Measurements from ENCODE around the gene HIPK4.
"Not testable (repeated sequence)": the region's sequence is repeated elsewhere in the genome, so short reads cannot be mapped to it uniquely, and the experiment has no call there.

Gene HIPK4

DNA sequence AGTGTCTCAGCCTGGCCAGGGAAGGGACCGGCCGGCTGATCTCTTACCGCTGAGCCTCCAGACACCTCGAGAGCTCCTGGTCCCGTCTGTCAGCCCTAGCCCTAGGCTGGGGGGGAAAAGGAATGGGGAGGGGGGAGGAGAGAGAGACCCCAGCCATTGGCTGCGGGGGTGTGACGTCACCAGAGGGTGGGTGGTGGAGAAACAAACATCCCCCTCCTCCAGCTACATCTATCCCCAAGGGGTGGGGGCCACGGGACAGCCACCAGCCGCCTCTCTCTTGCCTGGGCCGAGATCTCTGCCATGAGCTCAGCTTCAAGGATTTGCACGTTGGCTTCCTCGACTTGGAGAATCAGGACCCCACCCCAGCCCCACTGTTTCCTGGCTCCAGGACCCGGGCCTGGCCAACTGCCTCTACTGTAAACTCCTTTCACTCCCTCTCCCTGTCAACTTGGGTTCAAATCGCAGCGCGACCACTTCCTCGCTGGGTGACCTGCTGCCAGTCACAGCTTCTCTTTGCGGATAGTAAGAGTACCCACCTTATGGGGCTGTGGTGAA lies 23.4 kb upstream of the HIPK4 start, which contains the start of gene PRX:
Gene PRX (minus strand): TSS at position 88 of the 555 bp plus-strand sequence. CDS start 5,446 bp downstream, outside the sequence.
- TF ChIP-seq, protein P1, sequence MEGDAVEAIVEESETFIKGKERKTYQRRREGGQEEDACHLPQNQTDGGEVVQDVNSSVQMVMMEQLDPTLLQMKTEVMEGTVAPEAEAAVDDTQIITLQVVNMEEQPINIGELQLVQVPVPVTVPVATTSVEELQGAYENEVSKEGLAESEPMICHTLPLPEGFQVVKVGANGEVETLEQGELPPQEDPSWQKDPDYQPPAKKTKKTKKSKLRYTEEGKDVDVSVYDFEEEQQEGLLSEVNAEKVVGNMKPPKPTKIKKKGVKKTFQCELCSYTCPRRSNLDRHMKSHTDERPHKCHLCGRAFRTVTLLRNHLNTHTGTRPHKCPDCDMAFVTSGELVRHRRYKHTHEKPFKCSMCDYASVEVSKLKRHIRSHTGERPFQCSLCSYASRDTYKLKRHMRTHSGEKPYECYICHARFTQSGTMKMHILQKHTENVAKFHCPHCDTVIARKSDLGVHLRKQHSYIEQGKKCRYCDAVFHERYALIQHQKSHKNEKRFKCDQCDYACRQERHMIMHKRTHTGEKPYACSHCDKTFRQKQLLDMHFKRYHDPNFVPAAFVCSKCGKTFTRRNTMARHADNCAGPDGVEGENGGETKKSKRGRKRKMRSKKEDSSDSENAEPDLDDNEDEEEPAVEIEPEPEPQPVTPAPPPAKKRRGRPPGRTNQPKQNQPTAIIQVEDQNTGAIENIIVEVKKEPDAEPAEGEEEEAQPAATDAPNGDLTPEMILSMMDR (conservative IDR thresholded peaks at IDR 0.05) = no peak
- H3K27ac ChIP-seq = no peak within 1 kb of the TSS

DNA sequence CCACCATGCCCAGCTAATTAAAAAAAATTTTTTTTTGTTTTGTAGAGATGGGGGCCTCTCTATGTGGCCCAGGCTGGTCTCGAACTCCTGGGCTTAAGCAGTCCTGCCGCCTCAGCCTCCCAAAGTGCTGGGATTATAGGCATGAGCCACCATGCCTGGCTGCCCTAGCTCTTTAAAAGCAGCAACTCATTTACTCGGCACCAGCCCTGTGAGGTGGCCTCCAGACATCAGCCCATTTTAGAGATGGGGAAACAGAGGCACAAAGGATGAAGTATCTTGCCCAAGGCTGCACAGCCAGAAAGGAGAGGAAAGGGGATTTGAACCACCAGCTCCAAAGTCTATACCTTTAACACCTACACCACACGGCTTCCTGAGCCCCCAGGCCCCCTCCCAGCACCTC lies 22.9 kb upstream of the HIPK4 start:
- H3K27ac ChIP-seq = no peak overlapping the region
- TF ChIP-seq, protein P1 (conservative IDR thresholded peaks at IDR 0.05) = no peak

DNA sequence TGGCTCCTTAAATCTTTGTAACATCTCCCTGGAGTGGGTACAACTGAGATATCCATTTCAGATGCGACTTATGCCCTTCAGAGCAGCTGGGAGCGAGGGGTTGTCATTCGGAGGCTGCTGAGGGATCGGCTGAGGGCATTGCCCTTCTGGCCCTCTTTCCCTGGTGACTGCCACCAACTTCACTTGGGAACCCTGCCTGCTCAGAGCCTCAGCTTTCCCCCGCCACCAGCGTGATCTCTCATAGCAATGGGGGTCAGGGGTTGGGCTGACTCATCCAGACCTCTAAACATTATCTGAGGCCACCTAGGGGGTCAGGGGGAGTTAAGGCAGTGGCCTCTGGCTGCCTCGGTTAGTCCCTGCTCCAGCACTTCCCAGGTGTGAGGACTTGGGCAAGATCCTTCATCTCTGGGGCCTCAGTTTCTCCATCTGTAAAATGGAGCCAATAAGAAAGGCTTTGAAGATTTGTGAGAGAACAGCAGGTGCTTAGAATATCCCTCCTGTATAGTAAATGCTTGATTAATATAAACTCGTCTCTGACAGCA lies 22.0 kb upstream of the HIPK4 start:
- TF ChIP-seq, protein P1 (conservative IDR thresholded peaks at IDR 0.05) = no peak
- no peak overlapping the region for H3K27ac ChIP-seq

DNA sequence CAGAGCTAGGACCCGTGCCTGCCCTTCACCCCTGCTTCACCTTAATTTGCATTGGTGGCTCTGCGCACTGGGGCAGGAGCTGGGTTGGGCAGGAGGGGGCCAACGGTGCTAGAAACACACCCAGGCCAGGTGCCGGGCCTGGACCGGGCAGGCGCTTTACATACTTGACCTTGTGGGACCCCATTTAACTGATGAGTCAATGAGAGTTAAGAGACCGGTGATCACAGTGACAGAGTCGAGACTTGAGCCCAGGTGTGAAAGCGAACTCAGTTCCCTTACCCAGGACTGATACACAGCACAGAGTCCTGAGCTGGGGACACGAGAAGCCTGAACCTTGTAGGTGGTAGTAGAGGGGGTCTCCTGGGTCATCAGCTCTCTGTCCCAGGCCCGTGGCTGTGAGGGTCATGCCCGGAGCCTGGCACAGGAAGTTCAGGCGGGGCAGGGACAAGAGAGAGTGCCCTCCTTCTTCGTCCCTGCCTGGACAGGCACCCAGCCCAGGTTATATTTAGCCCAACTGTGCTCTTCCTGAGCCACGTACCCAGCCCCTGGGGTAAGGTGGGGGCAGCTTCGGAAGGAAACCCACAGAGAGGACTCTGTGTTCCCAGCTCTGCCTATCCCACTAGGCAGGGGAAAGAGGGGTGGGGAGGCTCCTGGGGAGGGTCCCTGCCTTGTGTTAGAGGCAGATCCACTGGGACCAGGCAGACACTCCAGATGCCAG lies 21.3 kb upstream of the HIPK4 start:
- no peak overlapping the region for H3K27ac ChIP-seq
- TF ChIP-seq, protein P1 (conservative IDR thresholded peaks at IDR 0.05) = no peak

DNA sequence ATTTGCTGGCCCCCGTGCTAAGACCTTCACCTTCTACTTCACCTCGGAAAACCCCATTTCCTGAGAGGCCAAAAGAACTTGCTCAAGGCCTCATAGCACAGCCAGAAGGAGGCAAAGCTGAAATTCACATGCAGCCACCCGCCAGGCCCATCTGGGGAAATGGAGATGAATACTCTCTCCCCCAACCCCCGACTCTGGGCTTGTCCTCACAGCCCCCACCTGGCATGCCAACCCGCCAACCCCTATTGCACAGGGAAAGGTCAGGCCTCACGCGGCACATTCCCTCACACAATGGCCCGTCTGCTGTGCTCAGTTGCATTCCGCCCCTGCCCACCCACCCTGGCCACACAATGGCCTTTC lies 20.0 kb upstream of the HIPK4 start:
- H3K27ac ChIP-seq = no peak overlapping the region
- TF ChIP-seq, protein P1 (conservative IDR thresholded peaks at IDR 0.05) = no peak

DNA sequence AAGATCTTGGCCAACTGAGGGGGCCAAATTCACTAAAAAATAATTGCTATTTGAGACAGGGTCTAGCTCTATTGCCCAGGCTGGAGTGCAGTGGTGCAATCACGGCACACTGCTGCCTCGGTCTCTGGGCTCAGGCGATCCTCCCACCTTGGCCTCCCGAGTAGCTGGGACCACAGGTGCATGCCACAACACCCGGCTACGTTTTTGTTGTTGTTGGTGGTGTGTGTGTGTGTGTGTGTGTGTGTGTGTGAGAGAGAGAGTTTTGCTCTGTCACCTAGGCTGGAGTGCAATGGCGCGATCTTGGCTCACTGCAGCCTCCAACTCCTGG lies 18.6 kb upstream of the HIPK4 start:
- not testable (repeated sequence) for H3K27ac ChIP-seq

DNA sequence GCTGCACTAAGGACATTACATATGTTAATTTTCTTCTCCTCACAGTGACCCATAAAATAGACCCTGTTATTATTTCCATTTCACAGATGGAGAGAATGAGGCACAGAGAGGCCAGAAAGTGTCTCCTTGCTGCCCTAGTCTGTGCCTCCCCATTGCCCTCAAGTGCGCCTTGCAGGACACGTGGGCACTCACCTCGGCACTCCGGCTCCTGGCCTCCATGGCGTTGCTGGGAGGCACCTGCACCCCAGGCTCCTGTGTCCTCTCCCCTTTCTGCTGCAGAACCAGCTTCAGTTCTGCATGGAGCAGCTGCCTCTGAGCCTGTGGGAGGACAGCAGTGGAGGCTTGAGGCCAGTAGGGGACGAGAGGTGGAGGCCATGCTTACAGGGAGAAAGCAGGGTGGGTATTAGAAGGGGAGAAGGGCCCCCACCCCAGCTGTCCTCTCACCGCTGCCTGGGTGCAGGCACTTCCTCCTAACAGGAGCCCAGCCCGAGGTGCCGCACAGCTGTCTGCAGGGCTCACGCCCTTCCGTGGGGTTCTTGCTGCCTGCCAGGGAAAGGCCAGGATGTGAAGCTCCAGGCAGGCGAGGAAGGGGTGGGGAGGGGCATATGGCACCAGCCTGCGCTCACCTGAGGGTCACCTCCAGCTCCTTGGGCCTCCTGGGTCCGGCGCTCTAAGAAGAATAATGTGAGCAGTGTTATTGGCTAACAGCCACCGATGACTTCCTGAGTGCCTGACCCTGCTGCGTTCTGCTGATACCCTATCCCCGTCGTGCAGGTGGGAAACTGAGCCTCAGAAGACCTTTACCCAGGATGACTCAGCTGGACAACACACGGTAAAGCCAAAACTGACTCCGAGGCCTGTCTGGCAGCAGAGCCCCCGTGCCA lies 18.0 kb upstream of the HIPK4 start:
- TF ChIP-seq, protein P1 (conservative IDR thresholded peaks at IDR 0.05) = no peak
- no peak overlapping the region for H3K27ac ChIP-seq
